Measurements from ENCODE around the gene LYSMD4. TPM values are rescaled to one million over a fixed set of nuclear protein-coding genes. Genes with fewer than 3 reads are reported as not detected.

LYSMD4 gene
- total RNA-seq, 1 donor from 2014 or later: 11.3 TPM

- Mint-ChIP-seq H3K4me3 (ENCODE audit: unreplicated experiment) (peak overlapping the region; percentile 24), H3K4me1 (ENCODE audit: unreplicated experiment) (peaks cover 59% of the 10 kb centered on the region), H3K9me3 (ENCODE audit: unreplicated experiment) (no peaks in the 10 kb centered on the region), H3K27ac (ENCODE audit: unreplicated experiment) (peak overlapping the region; percentile 92), H3K27me3 (ENCODE audit: unreplicated experiment) (no peaks in the 10 kb centered on the region), H3K36me3 (ENCODE audit: unreplicated experiment) (peaks cover 16% of the 10 kb centered on the region)
- no peak for DNase-seq (ENCODE audit: extremely low spot score, unreplicated experiment)
- peak; percentile 59 for TF ChIP-seq CTCF (IDR thresholded peaks at IDR 0.05)
Observed at GRCh38 chr15:99703603-99704443, 29.4 kb downstream of the LYSMD4 start.

GRCh38 chr15:99702895-99703602 is 30.2 kb downstream of the LYSMD4 start:
- peak overlapping the region; percentile 92 for H3K27ac Mint-ChIP-seq (ENCODE audit: unreplicated experiment)
- H3K27me3 Mint-ChIP-seq (ENCODE audit: unreplicated experiment): no peaks in the 10 kb centered on the region
- peaks cover 13% of the 10 kb centered on the region for H3K36me3 Mint-ChIP-seq (ENCODE audit: unreplicated experiment)
- H3K4me1 Mint-ChIP-seq (ENCODE audit: unreplicated experiment): peaks cover 51% of the 10 kb centered on the region
- no peak for DNase-seq (ENCODE audit: extremely low spot score, unreplicated experiment)
- H3K4me3 Mint-ChIP-seq (ENCODE audit: unreplicated experiment): peak overlapping the region; percentile 24
- TF ChIP-seq CTCF (IDR thresholded peaks at IDR 0.05): no peak
- no peaks in the 10 kb centered on the region for H3K9me3 Mint-ChIP-seq (ENCODE audit: unreplicated experiment)

- DNase-seq (ENCODE audit: extremely low spot score, unreplicated experiment): no peak
- Mint-ChIP-seq H3K27me3 (ENCODE audit: unreplicated experiment) (no peaks in the 10 kb centered on the region), H3K4me1 (ENCODE audit: unreplicated experiment) (peaks cover 15% of the 10 kb centered on the region), H3K9me3 (ENCODE audit: unreplicated experiment) (no peaks in the 10 kb centered on the region), H3K36me3 (ENCODE audit: unreplicated experiment) (peaks cover 72% of the 10 kb centered on the region), H3K27ac (ENCODE audit: unreplicated experiment) (no peak overlapping the region), H3K4me3 (ENCODE audit: unreplicated experiment) (no peak overlapping the region)
- TF ChIP-seq CTCF (IDR thresholded peaks at IDR 0.05): no peak
Observed at GRCh38 chr15:99696096-99696495, 37.1 kb downstream of the LYSMD4 start.

GRCh38 chr15:99692825-99693224 is 40.4 kb downstream of the LYSMD4 start:
- DNase-seq (ENCODE audit: extremely low spot score, unreplicated experiment): no peak
- H3K9me3 Mint-ChIP-seq (ENCODE audit: unreplicated experiment): no peaks in the 10 kb centered on the region
- TF ChIP-seq CTCF (IDR thresholded peaks at IDR 0.05): no peak
- H3K27me3 Mint-ChIP-seq (ENCODE audit: unreplicated experiment): no peaks in the 10 kb centered on the region
- no peak overlapping the region for H3K4me3 Mint-ChIP-seq (ENCODE audit: unreplicated experiment)
- peak overlapping the region; percentile 75 for H3K27ac Mint-ChIP-seq (ENCODE audit: unreplicated experiment)
- peaks cover 16% of the 10 kb centered on the region for H3K4me1 Mint-ChIP-seq (ENCODE audit: unreplicated experiment)
- peaks cover 90% of the 10 kb centered on the region for H3K36me3 Mint-ChIP-seq (ENCODE audit: unreplicated experiment)

GRCh38 chr15:99686290-99686689 is 46.9 kb downstream of the LYSMD4 start:
- no peak overlapping the region for H3K27ac Mint-ChIP-seq (ENCODE audit: unreplicated experiment)
- TF ChIP-seq CTCF (IDR thresholded peaks at IDR 0.05): no peak
- H3K4me1 Mint-ChIP-seq (ENCODE audit: unreplicated experiment): peaks cover 23% of the 10 kb centered on the region
- no peak for DNase-seq (ENCODE audit: extremely low spot score, unreplicated experiment)
- H3K27me3 Mint-ChIP-seq (ENCODE audit: unreplicated experiment): no peaks in the 10 kb centered on the region
- peaks cover 22% of the 10 kb centered on the region for H3K9me3 Mint-ChIP-seq (ENCODE audit: unreplicated experiment)
- peaks cover 74% of the 10 kb centered on the region for H3K36me3 Mint-ChIP-seq (ENCODE audit: unreplicated experiment)
- H3K4me3 Mint-ChIP-seq (ENCODE audit: unreplicated experiment): no peak overlapping the region
